SK-N-SH (cell line): Measurements from ENCODE around the gene LPCAT1. TPM values are rescaled to one million over a fixed set of nuclear protein-coding genes. Genes with fewer than 3 reads are reported as not detected.

Experiments
- CTCF ChIA-PET: fragments of 300-600, 350-600 bp; formaldehyde crosslinking; extraction: SDS; loops from one replicate; lab custom pipeline; 2021; lab: Yijun Ruan, JAX
- POLR2A ChIA-PET: fragments of 350-600 bp; sonication (Branson Sonifier 250); formaldehyde crosslinking; extraction: SDS; loops from one replicate; lab custom pipeline; 2020; ENCODE audit warnings: antibody characterized with exemption, inconsistent platforms; lab: Yijun Ruan, JAX
- DNase-seq: peaks from one replicate; pipeline ENCODE4 v3.0.0; 2012
- H2AFZ ChIP-seq: fragments of 200-600 bp; sonication (generic); 2 replicates; pipeline ENCODE4 v1.8.1; 2016; ENCODE audit warnings: antibody characterized with exemption, mild to moderate bottlenecking, low read depth
- H3F3A ChIP-seq: fragments of 200-600 bp; sonication (generic); replicated peaks from 2 replicates; pipeline ENCODE3; 2016; ENCODE audit warnings: antibody characterized with exemption, mild to moderate bottlenecking; ENCODE audit not compliant: insufficient read depth
- H3K27ac ChIP-seq, 2 experiments: fragments of 200-500 bp in 1 of 2; fragments of 200-600 bp in 1 of 2; sonication (Bioruptor generic) in 1 of 2; sonication (generic), shearing (Covaris generic) in 1 of 2; 2 replicates each; pipeline versions ENCODE4 v1.5.1 to v1.6.1; 2014 to 2016; ENCODE audit warnings: low read depth in 2 of 2, inconsistent platforms in 1 of 2, low read length in 1 of 2, mild to moderate bottlenecking in 1 of 2, mixed read lengths in 1 of 2
- H3K27me3 ChIP-seq: fragments of 200-600 bp; sonication (generic), shearing (Covaris generic); 2 replicates; pipeline ENCODE4 v1.6.1; 2016; ENCODE audit warnings: mixed run types; ENCODE audit not compliant: insufficient read depth
- H3K36me3 ChIP-seq, 2 experiments: fragments of 200-500 bp in 1 of 2; fragments of 200-600 bp in 1 of 2; sonication (Bioruptor generic) in 1 of 2; sonication (generic) in 1 of 2; replicated peaks in 1 of 2; 2 replicates each; pipeline versions ENCODE3 to v1.5.1; 2014 to 2016; ENCODE audit warnings: low read length in 1 of 2, mild to moderate bottlenecking in 1 of 2; ENCODE audit not compliant: insufficient read depth in 2 of 2, control insufficient read depth in 1 of 2
- H3K4me1 ChIP-seq, 2 experiments: fragments of 200-500 bp in 1 of 2; fragments of 200-600 bp in 1 of 2; sonication (Bioruptor generic) in 1 of 2; sonication (generic), shearing (Covaris generic) in 1 of 2; 2 replicates each; pipeline versions ENCODE4 v1.5.1 to v1.6.1; 2014 to 2016; ENCODE audit warnings: low read depth in 1 of 2, low read length in 1 of 2, mixed run types in 1 of 2; ENCODE audit not compliant: insufficient read depth in 2 of 2, control insufficient read depth in 1 of 2
- H3K4me2 ChIP-seq: fragments of 200-600 bp; sonication (generic), shearing (Covaris generic); 2 replicates; pipeline ENCODE4 v1.6.1; 2017; ENCODE audit warnings: mixed run types
- H3K4me3 ChIP-seq, 2 experiments: fragments of 200-500 bp in 1 of 2; fragments of 200-600 bp in 1 of 2; sonication (Bioruptor generic) in 1 of 2; sonication (generic), shearing (Covaris generic) in 1 of 2; 2 replicates each; pipeline versions ENCODE4 v1.5.1 to v1.8.1; 2014 to 2016; ENCODE audit warnings: low read depth in 2 of 2, inconsistent platforms in 1 of 2, low read length in 1 of 2, mild to moderate bottlenecking in 1 of 2, mixed read lengths in 1 of 2, moderate library complexity in 1 of 2
- H3K79me2 ChIP-seq: fragments of 200-600 bp; sonication (generic); 2 replicates; pipeline ENCODE4 v1.8.1; 2017; ENCODE audit warnings: mild to moderate bottlenecking; ENCODE audit not compliant: insufficient read depth
- H3K9ac ChIP-seq: fragments of 200-600 bp; sonication (generic); 2 replicates; pipeline ENCODE4 v1.6.1; 2017; ENCODE audit warnings: mixed run types
- H3K9me2 ChIP-seq: fragments of 200-600 bp; sonication (generic); 2 replicates; pipeline ENCODE4 v1.6.1; 2017; ENCODE audit warnings: mixed run types
- H3K9me3 ChIP-seq: fragments of 200-600 bp; sonication (generic); 2 replicates; pipeline ENCODE4 v1.6.1; 2017; ENCODE audit warnings: mixed run types, mild to moderate bottlenecking, moderate library complexity
- H4K20me1 ChIP-seq: fragments of 200-600 bp; sonication (generic); 2 replicates; pipeline ENCODE4 v1.6.1; 2017; ENCODE audit warnings: mild to moderate bottlenecking, mixed run types; ENCODE audit not compliant: insufficient read depth
- CTCF ChIP-seq: fragments of 200-600 bp; sonication (generic); IDR thresholded peaks from 2 replicates; pipeline ENCODE4 v1.6.1; 2017; ENCODE audit warnings: antibody characterized with exemption, mild to moderate bottlenecking, moderate library complexity
- ELF1 ChIP-seq: IDR thresholded peaks from 2 replicates; pipeline ENCODE4 v1.4.0; 2012
- EP300 ChIP-seq, 2 experiments: IDR thresholded peaks; 2 replicates each; pipeline versions ENCODE4 v1.4.0 to v1.6.1; 2012; ENCODE audit warnings: borderline replicate concordance in 1 of 2, low read depth in 1 of 2, low read length in 1 of 2
- MXI1 ChIP-seq: IDR thresholded peaks from 2 replicates; pipeline ENCODE4 v1.6.1; 2012; ENCODE audit warnings: mild to moderate bottlenecking, low read depth, low read length, improper control_type of control experiment
- NFIC ChIP-seq: IDR thresholded peaks from 2 replicates; pipeline ENCODE4 v1.4.0; 2012; ENCODE audit warnings: borderline replicate concordance
- RAD21 ChIP-seq: IDR thresholded peaks from 2 replicates; pipeline ENCODE4 v1.6.1; 2012; ENCODE audit warnings: mild to moderate bottlenecking, low read length
- RCOR1 ChIP-seq: fragments of 150-350 bp; IDR thresholded peaks from 2 replicates; pipeline ENCODE4 v1.6.1; 2017; ENCODE audit warnings: antibody characterized with exemption, low read length
- RFX5 ChIP-seq: IDR thresholded peaks from 2 replicates; pipeline ENCODE4 v1.6.1; 2012; ENCODE audit warnings: mild to moderate bottlenecking, improper control_type of control experiment, low read length
- SIN3A ChIP-seq: IDR thresholded peaks from 2 replicates; pipeline ENCODE4 v1.6.1; 2012; ENCODE audit warnings: low read depth, mild to moderate bottlenecking, low read length, moderate library complexity, borderline replicate concordance
- TEAD4 ChIP-seq: IDR thresholded peaks from 2 replicates; pipeline ENCODE4 v1.4.0; 2012; ENCODE audit warnings: mild to moderate bottlenecking, borderline replicate concordance; ENCODE audit not compliant: insufficient read depth
- WGBS: methylation state at CpG from one replicate; pipeline ENCODE4 v1.1.6; 2017; ENCODE audit warnings: low lambda C conversion rate; 5-methylcytosine and 5-hydroxymethylcytosine counted together
- polyA plus RNA-seq, 3 experiments: library from polyadenylated mRNA; depleted of rRNA; stranded (reverse); fragments of >200 nt; gene quantifications; 2 replicates each; pipeline ENCODE4 v1.2.3, GENCODE V29; 2012
- TF ChIP-seq, protein P1 (sequence below): fragments of 150-350 bp; IDR thresholded peaks from 2 replicates; pipeline ENCODE4 v1.6.1; 2016; ENCODE audit warnings: mild to moderate bottlenecking, low read depth, low read length

LPCAT1 gene
- polyA plus RNA-seq, 1 of the 3 experiments (the other 2 are of a cell fraction), result 42.3 TPM

DNA sequence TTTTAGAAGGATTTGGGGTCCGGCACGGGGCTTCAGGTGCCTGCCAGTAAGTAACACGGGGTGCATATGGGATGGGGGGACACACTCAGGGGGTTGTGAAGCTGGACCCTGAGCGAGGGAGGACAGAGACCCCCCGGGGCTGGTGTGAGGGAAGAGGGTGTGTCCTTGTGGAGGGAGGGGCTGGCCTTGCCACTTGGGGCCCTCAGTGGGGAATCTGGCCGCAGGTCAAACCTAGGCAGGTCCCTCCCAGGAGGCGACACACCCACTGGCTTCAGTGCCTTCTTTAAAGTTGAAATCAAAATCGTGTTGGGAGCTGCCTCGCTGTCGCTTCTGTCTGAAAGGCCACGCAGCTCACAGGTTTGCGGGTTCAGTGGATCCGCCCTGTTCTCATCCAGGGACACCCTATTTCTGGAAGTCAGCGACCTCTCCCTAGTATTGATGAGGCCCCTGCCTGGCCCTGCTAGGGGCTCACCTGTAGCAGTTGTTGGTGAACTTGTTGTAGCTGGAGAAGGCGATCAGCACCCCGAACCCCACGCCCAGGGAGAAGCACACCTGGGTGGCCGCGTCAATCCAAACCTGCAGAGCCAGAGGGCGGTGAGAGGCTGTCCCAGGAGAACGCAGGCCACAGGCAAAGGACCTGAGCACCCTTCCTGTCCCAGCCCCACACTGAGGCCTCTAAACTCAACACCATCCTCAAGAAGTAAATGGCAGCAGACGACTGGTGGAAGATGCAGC lies 108.0 kb downstream of the LPCAT1 start:
- no peaks in the 10 kb centered on the region for H3K9me3 ChIP-seq
- 55% methylated on average over 20 of the region's 22 CpGs for WGBS

GRCh38 chr5:1415059-1415425 lies 108.7 kb downstream of the LPCAT1 start:
- POLR2A ChIA-PET, result no interaction called here
- CTCF ChIA-PET, result interaction anchor here (0.6 to 0.9 kb wide), 2 partner anchors 35 to 118 kb away, joined by 3 read pairs; no protein-coding TSS in a partner anchor

More for the DNA sequence above, 108.0 kb downstream of the LPCAT1 start:
- H3K4me3 ChIP-seq, result no peak overlapping the region
- H2AFZ ChIP-seq, result no peak overlapping the region
- DNase-seq, result no peak
- no peaks in the 10 kb centered on the region for H4K20me1 ChIP-seq
- CTCF ChIA-PET, result no interaction called here
- H3K27me3 ChIP-seq, result no peaks in the 10 kb centered on the region; the same call in 1 of the 2 replicates
- no peak overlapping the region for H3K4me2 ChIP-seq
- TF ChIP-seq RFX5 (no peak), NFIC (no peak), RAD21 (no peak), RCOR1 (no peak), SIN3A (no peak), TEAD4 (no peak), MXI1 (no peak)
- TF ChIP-seq, protein P1, sequence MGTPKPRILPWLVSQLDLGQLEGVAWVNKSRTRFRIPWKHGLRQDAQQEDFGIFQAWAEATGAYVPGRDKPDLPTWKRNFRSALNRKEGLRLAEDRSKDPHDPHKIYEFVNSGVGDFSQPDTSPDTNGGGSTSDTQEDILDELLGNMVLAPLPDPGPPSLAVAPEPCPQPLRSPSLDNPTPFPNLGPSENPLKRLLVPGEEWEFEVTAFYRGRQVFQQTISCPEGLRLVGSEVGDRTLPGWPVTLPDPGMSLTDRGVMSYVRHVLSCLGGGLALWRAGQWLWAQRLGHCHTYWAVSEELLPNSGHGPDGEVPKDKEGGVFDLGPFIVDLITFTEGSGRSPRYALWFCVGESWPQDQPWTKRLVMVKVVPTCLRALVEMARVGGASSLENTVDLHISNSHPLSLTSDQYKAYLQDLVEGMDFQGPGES, result no peak
- no peaks in the 10 kb centered on the region for H3K4me1 ChIP-seq
- POLR2A ChIA-PET, result no interaction called here
- H3K27ac ChIP-seq, result no peak overlapping the region
- H3K9ac ChIP-seq, result no peak overlapping the region
- no peaks in the 10 kb centered on the region for H3K9me2 ChIP-seq
- H3K36me3 ChIP-seq, result no peaks in the 10 kb centered on the region
- no peaks in the 10 kb centered on the region for H3F3A ChIP-seq
- H3K79me2 ChIP-seq, result no peaks in the 10 kb centered on the region

More at GRCh38 chr5:1415059-1415425, 108.7 kb downstream of the LPCAT1 start:
- no peak overlapping the region for H3K9ac ChIP-seq
- no peak overlapping the region for H3K4me3 ChIP-seq
- H3K4me1 ChIP-seq, result no peaks in the 10 kb centered on the region
- H3K9me2 ChIP-seq, result no peaks in the 10 kb centered on the region
- 16% methylated on average over 10 of the region's 13 CpGs for WGBS
- DNase-seq, result no peak
- H3K79me2 ChIP-seq, result no peaks in the 10 kb centered on the region
- TF ChIP-seq ELF1, result no peak
- TF ChIP-seq EP300 (IDR thresholded peaks at IDR 0.05; ENCODE audit: borderline replicate concordance in 1 of 2, low read depth in 1 of 2, low read length in 1 of 2), result no peak
- TF ChIP-seq MXI1, result no peak
- TF ChIP-seq CTCF, result no peak
- H3K27me3 ChIP-seq, result no peaks in the 10 kb centered on the region
- no peak overlapping the region for H3K27ac ChIP-seq
- no peaks in the 10 kb centered on the region for H3F3A ChIP-seq
- no peaks in the 10 kb centered on the region for H3K36me3 ChIP-seq
- no peak overlapping the region for H3K4me2 ChIP-seq
- no peaks in the 10 kb centered on the region for H4K20me1 ChIP-seq
- no peak overlapping the region for H2AFZ ChIP-seq
- no peaks in the 10 kb centered on the region for H3K9me3 ChIP-seq
